CD14-positive monocyte (primary cell): ENCODE measurements around the gene NTNG2. TPM values are rescaled to one million over a fixed set of nuclear protein-coding genes. Genes with fewer than 3 reads are reported as not detected.
"Not testable (repeated sequence)": the region's sequence is repeated elsewhere in the genome, so short reads cannot be mapped to it uniquely, and the experiment has no call there.

Source experiments
- DNase-seq, 3 donors: peaks; one replicate each; pipeline ENCODE4 v3.0.0-alpha.2; 2011 to 2022
- H2AFZ ChIP-seq: 2 replicates; pipeline ENCODE4 v1.6.0; 2012; ENCODE audit warnings: mild to moderate bottlenecking, low read depth, low read length, inconsistent platforms; ENCODE audit not compliant: insufficient read depth, poor library complexity, severe bottlenecking
- H3K27ac ChIP-seq, 2 donors: 1 replicate in 1 of 2; 2 replicates in 1 of 2; pipeline ENCODE4 v1.5.1; 2012 to 2013; ENCODE audit warnings: low read length in 2 of 2, control low read depth in 1 of 2, inconsistent platforms in 1 of 2, low read depth in 1 of 2, mild to moderate bottlenecking in 1 of 2
- H3K27me3 ChIP-seq, 2 donors: one replicate each; pipeline versions ENCODE4 v1.6.0 to v1.6.1; 2011 to 2013; ENCODE audit warnings: low read length in 2 of 2; ENCODE audit not compliant: control insufficient read depth in 2 of 2, insufficient read depth in 2 of 2
- H3K36me3 ChIP-seq, 2 donors: replicated peaks in 1 of 2; 1 replicate in 1 of 2; 2 replicates in 1 of 2; pipeline versions ENCODE4 v1.5.1 to v1.6.1; 2012 to 2013; ENCODE audit warnings: low read length in 2 of 2, control low read depth in 1 of 2, inconsistent platforms in 1 of 2, mild to moderate bottlenecking in 1 of 2; ENCODE audit not compliant: insufficient read depth in 2 of 2, control insufficient read depth in 1 of 2
- H3K4me1 ChIP-seq, 2 donors: 1 replicate in 1 of 2; 2 replicates in 1 of 2; pipeline versions ENCODE4 v1.5.1 to v1.6.1; 2012 to 2013; ENCODE audit warnings: low read length in 2 of 2, control low read depth in 1 of 2, inconsistent platforms in 1 of 2, mild to moderate bottlenecking in 1 of 2, moderate library complexity in 1 of 2; ENCODE audit not compliant: insufficient read depth in 2 of 2, control insufficient read depth in 1 of 2
- H3K4me2 ChIP-seq: replicated peaks from 2 replicates; pipeline ENCODE3; 2012; ENCODE audit warnings: low read length, moderate library complexity, mild to moderate bottlenecking; ENCODE audit not compliant: poor library complexity, severe bottlenecking; ENCODE audit errors: extremely low read depth
- H3K4me3 ChIP-seq, 3 experiments: fragments of 200-600 bp in 1 of 3; sonication (generic) in 1 of 3; replicated peaks in 1 of 3; 1 replicate in 2 of 3; 2 replicates in 1 of 3; pipeline ENCODE4 v1.5.1; 2011 to 2013; ENCODE audit warnings: low read length in 3 of 3, mild to moderate bottlenecking in 3 of 3, control low read depth in 2 of 3, low read depth in 2 of 3, inconsistent platforms in 1 of 3, moderate library complexity in 1 of 3
- H3K79me2 ChIP-seq: 2 replicates; pipeline ENCODE4 v1.6.0; 2012; ENCODE audit warnings: mild to moderate bottlenecking, control low read depth, inconsistent platforms, low read length, moderate library complexity; ENCODE audit not compliant: insufficient read depth
- H3K9ac ChIP-seq: 2 replicates; pipeline ENCODE4 v1.6.0; 2017; ENCODE audit warnings: low read length, mild to moderate bottlenecking; ENCODE audit not compliant: insufficient read depth, poor library complexity, severe bottlenecking
- H3K9me3 ChIP-seq, 2 donors: replicated peaks in 1 of 2; 1 replicate in 1 of 2; 2 replicates in 1 of 2; pipeline versions ENCODE4 v1.5.1 to v1.6.1; 2012 to 2013; ENCODE audit warnings: low read length in 2 of 2, control low read depth in 1 of 2; ENCODE audit not compliant: control insufficient read depth in 1 of 2, insufficient read depth in 1 of 2
- H4K20me1 ChIP-seq: 2 replicates; pipeline ENCODE4 v1.6.0; 2012; ENCODE audit warnings: mild to moderate bottlenecking, low read length, control low read depth, moderate library complexity; ENCODE audit not compliant: insufficient read depth
- H3K27ac Mint-ChIP-seq, 7 donors: one replicate each; pipeline ENCODE4 v1.8.0; 2020; ENCODE audit warnings: mild to moderate bottlenecking in 7 of 7, mixed read lengths in 7 of 7, moderate library complexity in 6 of 7, inconsistent platforms in 2 of 7
- H3K27me3 Mint-ChIP-seq, 3 donors: one replicate each; pipeline ENCODE4 v1.8.0; 2021 to 2022; ENCODE audit warnings: low read depth in 3 of 3, mild to moderate bottlenecking in 3 of 3, mixed read lengths in 3 of 3, moderate library complexity in 3 of 3, inconsistent platforms in 1 of 3
- H3K36me3 Mint-ChIP-seq, 2 donors: one replicate each; pipeline ENCODE4 v1.8.0; 2020; ENCODE audit warnings: mixed read lengths in 2 of 2, inconsistent platforms in 1 of 2, mild to moderate bottlenecking in 1 of 2
- H3K4me1 Mint-ChIP-seq: one replicate; pipeline ENCODE4 v1.8.0; 2020; ENCODE audit warnings: mild to moderate bottlenecking, mixed read lengths
- H3K4me3 Mint-ChIP-seq, 2 donors: one replicate each; pipeline ENCODE4 v1.8.0; 2020; ENCODE audit warnings: mild to moderate bottlenecking in 2 of 2, mixed read lengths in 2 of 2, moderate library complexity in 1 of 2
- H3K9me3 Mint-ChIP-seq, 7 donors: one replicate each; pipeline ENCODE4 v1.8.0; 2020 to 2022; ENCODE audit warnings: mixed read lengths in 7 of 7, mild to moderate bottlenecking in 6 of 7, moderate library complexity in 6 of 7, inconsistent platforms in 2 of 7
- CTCF ChIP-seq: fragments of 200-600 bp; IDR thresholded peaks from one replicate; pipeline ENCODE4 v1.8.0; 2022; ENCODE audit warnings: antibody characterized with exemption, mild to moderate bottlenecking
- WGBS: methylation state at CpG from one replicate; pipeline ENCODE4 v1.1.5; 2013; ENCODE audit warnings: missing lambda C conversion rate; ENCODE audit not compliant: insufficient coverage; 5-methylcytosine and 5-hydroxymethylcytosine counted together
- intact Hi-C, 2 donors: fragments of 100-400 bp; cut with micrococcal nuclease; formaldehyde crosslinking; loops; one replicate each; pipeline versions ENCODE4 v1.15.0 to v1.15.1; 2023
- polyA plus RNA-seq, 3 donors: library from polyadenylated mRNA; depleted of rRNA in 1 of 3; unstranded in 2 of 3; stranded (reverse) in 1 of 3; fragments of 300-500 nt in 2 of 3; fragments of >200 nt in 1 of 3; fragmentation: Illumina TruSeq in 2 of 3; gene quantifications; 1 replicate in 2 of 3; 2 replicates in 1 of 3; pipeline ENCODE4 v1.2.3, GENCODE V29; 2012 to 2021

The NTNG2 gene
- polyA plus RNA-seq, 3 donors, result 2.1 to 10.0 (median 5.0) TPM

GRCh38 chr9:132267660-132268059 lies 105.8 kb downstream of the NTNG2 start:
- no peak for DNase-seq
- no peaks in the 10 kb centered on the region for H3K9me3 Mint-ChIP-seq
- Histone ChIP-seq H3K9ac (no peak overlapping the region), H3K27ac (no peak overlapping the region), H3K79me2 (no peaks in the 10 kb centered on the region), H4K20me1 (peaks cover 96% of the 10 kb centered on the region), H3K27me3 (no peaks in the 10 kb centered on the region), H2AFZ (no peak overlapping the region), H3K4me3 (no peak overlapping the region), H3K4me1 (no peaks in the 10 kb centered on the region), H3K4me2 (no peak overlapping the region), H3K9me3 (no peaks in the 10 kb centered on the region), H3K36me3 (peaks cover 90 to 99% of the 10 kb centered on the region in 2 donors)
- peak overlapping the region in 1 of 7 donors; percentile 28 for H3K27ac Mint-ChIP-seq
- H3K4me1 Mint-ChIP-seq, result no peaks in the 10 kb centered on the region
- no peak overlapping the region for H3K4me3 Mint-ChIP-seq
- H3K27me3 Mint-ChIP-seq, result peaks cover 0 to 2% (median 0%) of the 10 kb centered on the region in 3 donors
- intact Hi-C loops, result loop anchor here in 1 of 2 donors (5.0 kb wide), 1 partner anchor 505 kb away; no protein-coding TSS in a partner anchor
- TF ChIP-seq CTCF, result no peak
- peaks cover 68 to 91% of the 10 kb centered on the region in 2 donors for H3K36me3 Mint-ChIP-seq
- WGBS, result 100% methylated on average over 2 of the region's 3 CpGs

GRCh38 chr9:132268725-132269352 lies 107.0 kb downstream of the NTNG2 start:
- Mint-ChIP-seq H3K27ac (peak overlapping the region in 1 of 7 donors; percentile 73), H3K4me1 (no peaks in the 10 kb centered on the region), H3K36me3 (peaks cover 69 to 91% of the 10 kb centered on the region in 2 donors), H3K4me3 (no peak overlapping the region), H3K27me3 (peaks cover 0 to 2% (median 0%) of the 10 kb centered on the region in 3 donors), H3K9me3 (no peaks in the 10 kb centered on the region)
- no peaks in the 10 kb centered on the region for H3K79me2 ChIP-seq
- no peaks in the 10 kb centered on the region for H3K4me1 ChIP-seq
- no peak overlapping the region for H3K9ac ChIP-seq
- intact Hi-C loops, result loop anchor here (1.0 to 5.0 kb wide), 2 partner anchors 504 to 507 kb away; no protein-coding TSS in a partner anchor
- 79% methylated on average over 6 of the region's 10 CpGs for WGBS
- peak; percentile 96 for TF ChIP-seq CTCF
- H3K27ac ChIP-seq, result no peak overlapping the region
- H3K27me3 ChIP-seq, result no peaks in the 10 kb centered on the region
- H4K20me1 ChIP-seq, result peaks cover 96% of the 10 kb centered on the region
- peak; percentile 41 to 54 (median 52) for DNase-seq
- no peak overlapping the region for H3K4me2 ChIP-seq
- no peaks in the 10 kb centered on the region for H3K9me3 ChIP-seq
- H3K4me3 ChIP-seq, result no peak overlapping the region
- H2AFZ ChIP-seq, result no peak overlapping the region
- H3K36me3 ChIP-seq, result peaks cover 90 to 99% of the 10 kb centered on the region in 2 donors

GRCh38 chr9:132269704-132270516 lies 108.1 kb downstream of the NTNG2 start:
- H3K4me2 ChIP-seq, H3K27ac ChIP-seq, H2AFZ ChIP-seq, H3K27me3 ChIP-seq, H3K9ac ChIP-seq, H3K9me3 ChIP-seq, H3K4me1 ChIP-seq, H3K27me3 Mint-ChIP-seq, H3K4me3 Mint-ChIP-seq, H3K4me3 ChIP-seq, H3K9me3 Mint-ChIP-seq, H3K79me2 ChIP-seq, H3K4me1 Mint-ChIP-seq: not testable (repeated sequence)
- Mint-ChIP-seq H3K27ac (peak overlapping the region in 2 of 7 donors; percentile 25 to 35), H3K36me3 (peaks cover 69 to 91% of the 10 kb centered on the region in 2 donors)
- peaks cover 88 to 99% of the 10 kb centered on the region in 2 donors for H3K36me3 ChIP-seq
- intact Hi-C loops, result loop anchor here (1.0 to 5.0 kb wide), 2 partner anchors 505 to 508 kb away; no protein-coding TSS in a partner anchor
- DNase-seq, result peak in 1 of 3 donors; percentile 19
- 83% methylated on average over 6 of the region's 16 CpGs for WGBS
- H4K20me1 ChIP-seq, result peaks cover 90% of the 10 kb centered on the region
